ENCODE measurements around the gene DBNDD1.
"Not testable (repeated sequence)": the region's sequence is repeated elsewhere in the genome, so short reads cannot be mapped to it uniquely, and the experiment has no call there.

Gene DBNDD1

GRCh38 chr16:89986600-89986999 is 32.7 kb downstream of the DBNDD1 start:
- DNase-seq = no peak

DNA sequence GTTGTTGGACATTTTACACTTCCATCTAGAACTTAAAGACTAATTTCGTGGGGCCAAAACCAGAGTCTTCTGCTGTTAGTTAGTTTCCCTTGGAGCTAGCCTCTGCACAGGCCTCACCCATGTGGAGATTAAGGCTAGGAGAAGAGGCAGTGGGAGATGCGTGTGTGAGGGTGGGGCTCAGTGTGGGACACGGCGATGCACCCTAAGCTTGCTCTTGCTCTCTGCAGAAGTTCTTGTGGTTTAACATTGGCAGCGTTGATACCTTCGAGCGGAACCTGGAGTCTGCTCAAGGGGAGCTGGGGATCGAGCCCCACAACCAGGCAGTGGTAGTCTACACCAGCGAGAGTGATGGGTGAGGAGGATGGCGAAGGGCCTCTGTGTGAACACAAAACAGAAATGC is 34.0 kb downstream of the DBNDD1 start:
- DNase-seq = no peak

DNA sequence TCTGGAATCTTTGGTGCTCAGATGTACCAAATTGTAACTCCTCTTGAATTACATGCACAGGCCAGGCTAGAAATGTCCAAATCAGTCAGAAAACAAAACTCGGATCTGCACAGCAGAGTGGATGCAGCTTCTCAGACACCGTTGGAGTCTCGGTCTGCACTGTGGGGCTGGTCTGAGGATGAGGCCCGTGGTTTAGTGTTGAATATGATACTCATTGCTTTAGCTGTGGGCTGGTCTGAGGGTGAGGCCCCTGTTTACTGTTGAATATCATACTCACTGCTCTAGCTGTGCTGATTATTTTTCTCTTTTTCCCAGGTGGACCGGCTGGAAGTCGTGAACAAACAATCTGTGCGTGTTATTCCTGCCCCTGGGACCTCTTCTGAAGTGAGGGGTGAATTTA is 35.0 kb downstream of the DBNDD1 start:
- DNase-seq = no peak

DNA sequence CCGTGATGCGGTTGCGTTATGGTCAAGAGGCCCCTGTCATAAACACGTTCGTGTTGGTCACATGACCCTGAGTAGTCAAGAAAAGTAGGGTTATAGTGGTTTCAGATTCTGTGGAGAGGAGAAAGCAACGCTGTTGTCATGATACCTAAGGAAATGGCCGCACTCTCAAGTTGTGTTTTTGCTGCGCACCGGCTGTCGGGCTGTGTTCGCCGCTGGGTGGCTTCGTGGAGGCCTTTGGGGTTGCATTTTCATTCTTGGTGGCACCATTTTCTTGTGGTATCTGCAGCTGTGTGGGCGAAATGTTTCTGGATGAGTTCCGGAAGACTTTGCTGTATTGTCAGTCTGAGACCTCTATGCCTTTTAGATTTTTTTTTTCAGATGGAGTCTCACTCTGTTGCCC is 35.7 kb downstream of the DBNDD1 start:
- DNase-seq = no peak

GRCh38 chr16:89982318-89982717 is 36.9 kb downstream of the DBNDD1 start:
- no peak for DNase-seq

DNA sequence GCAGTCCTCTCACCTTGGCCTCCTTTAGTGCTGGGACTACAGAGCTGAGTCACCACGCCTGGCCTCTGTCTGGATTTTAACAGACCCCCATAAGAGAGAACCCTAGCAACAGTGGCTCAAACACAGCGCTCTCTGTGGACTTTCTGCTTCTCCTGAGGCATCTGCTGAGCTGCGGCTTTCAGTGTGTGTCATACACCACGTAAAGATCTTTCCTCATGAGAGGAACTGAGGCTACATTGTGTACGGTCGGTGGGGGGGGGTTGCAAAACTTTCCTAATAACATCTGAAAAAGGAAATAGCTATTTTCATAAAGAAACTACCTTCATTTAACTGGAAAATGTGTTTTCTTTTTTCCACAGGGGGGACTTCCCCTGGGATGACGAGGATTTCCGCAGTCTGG is 37.8 kb downstream of the DBNDD1 start:
- DNase-seq = no peak

DNA sequence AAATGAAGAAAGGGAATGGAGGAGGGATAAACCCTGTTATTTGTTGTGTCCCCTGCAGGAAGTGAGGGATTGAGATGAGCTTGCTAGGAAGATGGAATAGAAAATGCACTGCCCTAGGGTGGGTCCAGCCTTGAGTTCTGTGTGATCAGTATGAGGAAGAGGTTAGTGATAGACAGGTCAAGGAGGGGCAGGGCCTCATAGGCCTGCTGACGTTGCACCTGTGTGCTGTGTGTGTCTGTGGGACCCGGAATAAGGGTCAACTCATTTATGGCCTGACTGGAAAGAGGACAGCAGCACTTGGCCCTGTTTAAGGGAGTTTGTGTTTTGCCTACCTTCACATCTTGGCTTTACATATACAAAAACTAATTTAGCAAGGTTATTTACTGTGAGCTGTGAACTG is 44.4 kb downstream of the DBNDD1 start:
- no peak for DNase-seq

- DNase-seq = no peak
Observed at GRCh38 chr16:89973654-89974335, 45.5 kb downstream of the DBNDD1 start.

DNA sequence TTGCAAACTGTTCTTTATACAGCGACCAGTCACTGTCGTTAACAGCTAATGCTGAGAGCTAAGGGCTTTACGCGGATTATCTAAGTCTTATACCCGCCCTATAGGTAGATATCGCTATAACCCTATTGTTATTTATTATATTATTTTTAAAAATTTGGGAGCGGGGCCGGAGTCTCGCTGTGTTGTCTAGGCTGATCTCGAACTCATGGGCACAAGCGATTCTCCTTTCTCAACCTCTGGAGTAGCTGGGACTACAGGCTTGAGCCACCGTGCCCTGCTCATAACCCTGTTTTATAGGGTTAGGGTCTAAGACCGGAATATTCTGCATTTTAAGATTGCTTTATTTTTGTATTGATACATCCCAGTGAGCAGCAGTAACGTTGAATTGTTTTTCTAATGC is 46.0 kb downstream of the DBNDD1 start:
- DNase-seq = no peak

DNA sequence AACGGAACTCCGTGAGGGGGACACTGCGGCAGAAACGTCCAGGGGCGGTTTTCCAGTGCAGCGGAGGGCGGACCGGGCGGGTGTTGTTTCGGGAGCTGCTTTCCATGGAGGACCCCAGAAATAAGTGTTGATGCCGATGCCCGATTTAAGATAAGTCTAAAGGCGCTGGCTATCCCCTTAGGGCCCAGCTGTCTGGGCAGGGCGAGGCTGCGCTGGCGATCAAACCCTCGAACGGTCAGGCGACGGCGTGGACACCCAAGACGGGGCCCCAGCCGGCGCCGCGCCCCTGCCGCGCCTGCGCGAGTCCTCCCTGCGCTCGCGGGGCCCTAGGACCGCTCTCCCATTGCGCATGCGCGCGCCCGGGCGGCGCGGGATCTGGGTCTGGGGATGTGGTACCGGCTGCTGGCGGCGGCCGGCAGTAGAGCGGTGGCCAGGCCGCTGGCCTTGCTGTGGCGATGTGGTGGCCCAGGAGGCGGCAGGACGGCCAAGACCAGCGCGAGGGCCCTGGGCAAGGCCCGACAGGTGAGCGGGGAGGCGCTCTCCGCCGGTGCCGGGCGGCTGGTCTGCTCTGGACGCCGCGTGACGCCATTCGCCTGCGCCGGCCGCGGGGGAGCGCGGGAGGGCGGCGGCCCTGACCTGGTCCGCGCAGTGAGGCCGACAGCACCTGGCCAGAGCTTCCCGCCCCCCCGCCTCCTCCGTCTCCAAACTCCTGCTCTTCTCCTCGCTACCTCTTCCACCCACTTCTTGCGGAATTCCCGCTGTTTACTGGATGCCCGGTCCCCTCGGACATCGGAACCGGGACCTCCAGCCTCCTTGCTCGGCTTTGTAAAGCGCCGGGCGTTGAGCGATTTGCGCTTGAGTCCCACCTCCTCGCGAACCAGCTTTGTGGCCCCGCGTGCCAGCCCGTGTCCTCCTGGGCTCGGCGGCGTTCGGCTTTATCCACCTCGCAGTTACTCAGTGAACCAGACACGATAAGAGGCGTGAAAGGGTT is 46.7 kb downstream of the DBNDD1 start:
- DNase-seq = peak; percentile 89

- DNase-seq = no peak
Observed at GRCh38 chr16:89971495-89972243, 47.6 kb downstream of the DBNDD1 start.

DNA sequence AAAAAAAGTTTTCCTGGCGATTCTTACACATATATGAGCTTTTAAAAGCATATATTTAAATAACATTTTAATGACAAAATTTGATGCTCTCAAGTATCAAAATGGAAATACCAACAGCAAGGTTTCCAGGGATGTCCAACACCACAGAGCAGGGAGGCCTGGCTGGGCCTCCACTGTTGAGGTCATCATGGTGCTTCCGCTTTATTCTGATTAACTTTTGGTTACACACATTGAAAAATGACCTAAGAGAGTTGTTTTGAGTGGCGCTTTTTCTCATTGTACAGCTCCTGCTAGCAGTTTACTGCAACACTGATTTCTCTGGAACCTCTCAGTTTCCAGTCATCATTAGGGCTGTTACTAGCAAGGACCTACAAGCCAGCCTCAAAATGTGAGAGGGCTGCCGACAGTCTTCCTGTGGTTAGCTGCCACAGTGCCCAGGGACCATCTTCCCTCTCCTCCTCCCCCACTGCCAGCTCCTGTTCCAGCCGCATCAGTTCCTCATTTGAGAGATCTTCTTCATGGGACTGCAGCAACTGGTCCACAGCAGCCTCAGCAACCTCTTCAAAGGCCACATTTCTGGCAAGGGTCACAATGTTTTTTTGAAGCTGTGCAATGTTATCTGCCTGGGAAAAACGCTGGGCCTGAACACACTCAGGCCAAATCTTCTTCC is 49.4 kb downstream of the DBNDD1 start:
- DNase-seq = peak; percentile 69

- not testable (repeated sequence) for DNase-seq
Observed at GRCh38 chr16:89968074-89968473, 51.2 kb downstream of the DBNDD1 start.

DNA sequence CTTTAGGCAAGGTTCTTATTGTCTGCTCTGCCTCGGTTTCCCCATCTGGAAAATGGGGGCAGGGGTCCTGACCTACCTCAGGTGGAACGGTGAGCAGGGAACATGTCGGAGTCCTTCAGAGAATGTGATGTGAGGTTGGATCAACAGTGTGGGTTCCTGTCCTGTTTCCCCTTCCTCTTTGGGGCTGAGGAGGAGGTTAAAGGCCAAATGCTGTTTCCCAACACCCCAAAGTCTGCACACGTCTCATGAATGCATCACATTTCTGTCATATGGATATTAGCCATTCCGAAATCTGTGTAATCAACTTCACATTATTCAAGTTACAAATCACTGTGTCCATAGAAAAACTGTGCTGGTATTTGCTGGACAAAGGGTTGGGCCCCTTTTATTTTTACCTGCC is 51.8 kb downstream of the DBNDD1 start:
- not testable (repeated sequence) for DNase-seq

DNA sequence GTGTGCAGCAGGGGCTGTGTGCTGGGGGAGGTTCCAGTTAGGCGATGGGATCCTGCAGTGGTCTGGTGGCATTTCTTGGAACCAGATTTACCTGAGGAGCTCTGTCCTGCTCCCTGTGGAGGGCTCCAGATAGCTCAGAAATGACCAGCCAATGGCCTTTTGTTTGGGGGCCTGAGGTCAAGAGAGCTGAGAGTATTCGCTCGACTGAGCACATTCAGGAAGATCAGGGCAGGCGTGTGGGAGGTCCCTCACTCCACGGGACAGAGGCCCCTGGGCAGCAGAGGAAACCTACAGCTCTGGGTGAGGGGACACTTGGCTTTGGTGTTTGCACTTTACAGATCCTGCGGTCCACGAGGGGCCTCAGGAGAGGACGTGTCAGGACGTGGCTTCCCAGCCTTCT is 52.5 kb downstream of the DBNDD1 start:
- DNase-seq = no peak

DNA sequence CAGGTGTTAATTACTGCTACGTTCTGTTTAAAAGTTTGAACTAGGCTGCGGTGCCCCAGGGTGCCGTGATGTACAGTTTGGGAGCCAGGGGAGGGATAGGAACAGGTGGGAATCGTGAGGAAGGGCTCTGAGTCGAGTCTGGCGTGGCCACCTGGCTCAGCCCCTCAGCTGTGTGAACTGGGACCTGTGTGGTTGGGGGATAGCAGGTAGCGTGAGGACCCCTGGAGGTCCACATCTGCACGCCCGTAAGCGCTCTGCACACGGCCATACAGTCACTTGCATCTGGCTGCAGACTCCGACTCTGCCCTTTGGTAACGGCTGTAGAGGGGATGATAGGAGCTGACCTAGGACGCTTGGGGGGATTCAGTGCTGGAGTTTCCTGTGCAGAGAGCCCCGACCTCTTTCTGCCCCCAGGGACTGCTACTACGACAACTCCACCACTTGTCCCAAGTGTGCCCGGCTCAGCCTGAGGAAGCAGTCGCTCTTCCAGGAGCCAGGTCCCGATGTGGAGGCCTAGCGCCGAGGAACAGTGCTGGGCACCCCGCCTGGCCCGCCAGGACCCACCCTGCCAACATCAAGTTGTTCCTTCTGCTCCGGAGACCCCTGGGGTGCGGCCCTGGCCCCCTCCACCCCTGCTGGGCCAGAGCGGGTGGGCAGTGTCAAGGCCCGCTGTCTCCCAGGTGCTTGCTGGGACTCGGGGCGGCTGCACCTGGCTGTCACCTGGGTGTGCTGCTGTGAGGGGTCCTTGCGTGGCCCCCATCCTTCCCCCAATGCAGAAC is 53.6 kb downstream of the DBNDD1 start:
- no peak for DNase-seq

GRCh38 chr16:89964201-89964600 is 55.1 kb downstream of the DBNDD1 start:
- DNase-seq = no peak

DNA sequence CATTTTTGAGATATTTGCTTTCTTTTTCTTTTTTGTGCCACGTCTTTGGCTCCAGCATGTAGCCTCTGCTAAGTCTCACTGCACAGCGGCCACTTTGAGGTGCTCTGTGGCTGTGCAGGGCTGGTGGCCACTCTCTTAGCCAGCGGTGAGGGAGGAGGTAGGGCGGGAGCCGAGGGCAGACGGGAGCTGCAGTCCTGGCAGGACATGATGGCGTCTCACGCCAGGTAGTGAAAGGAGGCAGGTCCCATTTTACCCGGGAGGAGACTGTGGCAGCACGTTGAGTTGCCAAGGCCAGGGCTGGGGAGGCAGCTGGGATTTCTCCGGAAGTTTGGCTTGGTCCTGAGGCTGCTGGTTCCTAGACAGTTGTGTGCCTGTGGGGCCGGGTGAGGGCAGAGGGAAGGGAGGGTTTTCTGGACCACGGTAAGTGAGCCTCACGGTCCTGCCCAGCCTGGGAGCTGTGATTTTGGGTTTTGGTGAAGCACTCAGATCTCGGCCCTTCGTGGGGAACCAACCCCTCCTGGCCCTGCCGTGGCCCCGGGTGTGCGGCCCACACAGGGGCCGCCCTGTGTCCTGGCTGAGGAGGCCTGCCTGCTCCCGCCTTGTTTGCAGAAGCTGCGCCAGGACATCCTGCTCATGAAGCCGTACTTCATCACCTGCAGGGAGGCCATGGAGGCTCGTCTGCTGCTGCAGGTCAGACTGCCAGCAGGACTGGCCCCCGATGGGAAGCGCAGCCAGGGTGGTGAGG is 56.3 kb downstream of the DBNDD1 start:
- no peak for DNase-seq

DNA sequence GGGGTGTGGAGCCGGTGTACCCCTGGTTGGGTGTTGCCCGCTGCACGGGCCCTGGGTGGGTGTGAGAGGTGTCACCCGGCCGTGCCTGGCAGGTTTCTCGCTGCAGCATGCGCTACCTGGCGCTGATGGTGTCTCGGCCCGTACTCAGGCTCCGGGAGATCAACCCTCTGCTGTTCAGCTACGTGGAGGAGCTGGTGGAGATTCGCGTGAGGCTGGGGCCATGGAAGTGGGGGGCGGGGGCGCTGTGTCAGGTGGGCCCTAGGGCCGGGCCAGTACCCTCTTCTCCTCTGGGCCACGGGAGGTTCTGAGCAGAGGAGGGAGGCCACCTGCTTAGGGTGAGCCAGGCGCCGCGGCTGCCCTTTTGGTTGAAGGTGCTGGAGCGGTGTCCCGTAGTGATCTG is 57.3 kb downstream of the DBNDD1 start:
- no peak for DNase-seq

DNA sequence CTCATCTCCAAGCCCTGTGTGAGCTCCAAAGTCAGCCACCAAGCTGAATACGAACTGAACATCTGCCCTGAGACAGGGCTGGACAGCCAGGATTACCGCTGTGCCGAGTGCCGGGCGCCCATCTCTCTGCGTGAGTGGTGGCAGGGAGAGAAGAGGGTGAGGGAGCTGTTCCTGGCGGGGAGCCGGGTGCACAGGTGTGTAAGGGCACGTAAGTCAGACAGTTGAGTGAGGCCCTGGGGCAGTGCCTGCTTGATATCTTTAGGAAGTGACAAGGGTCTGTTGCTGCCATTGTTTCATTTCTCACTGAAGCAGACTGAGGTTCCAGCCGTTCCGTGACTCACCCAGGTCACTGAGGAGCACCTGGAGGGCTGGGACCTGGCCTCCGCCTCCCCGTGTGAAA is 58.3 kb downstream of the DBNDD1 start:
- no peak for DNase-seq

- no peak for DNase-seq
Observed at GRCh38 chr16:89958596-89958995, 60.7 kb downstream of the DBNDD1 start.

Data from KG1 (cell line).